SU-DHL-6 (cell line): Measurements from ENCODE around the gene WWOX.

ENCODE experiments used
- EZH2phosphoT487 ChIP-seq: fragments of 200-600 bp; sonication (generic), shearing (Covaris generic); conservative IDR thresholded peaks from 2 replicates; pipeline ENCODE4 v1.6.1; 2018; ENCODE audit warnings: mild to moderate bottlenecking, antibody characterized with exemption, low read length, moderate library complexity, mixed read lengths
- TF ChIP-seq, protein P1 (sequence below): fragments of 200-600 bp; sonication (generic); IDR thresholded peaks from one replicate; pipeline ENCODE4 v1.5.1; 2017; ENCODE audit warnings: antibody characterized with exemption, mild to moderate bottlenecking, low read length, moderate library complexity; ENCODE audit not compliant: insufficient read depth, poor library complexity, severe bottlenecking

DNA sequence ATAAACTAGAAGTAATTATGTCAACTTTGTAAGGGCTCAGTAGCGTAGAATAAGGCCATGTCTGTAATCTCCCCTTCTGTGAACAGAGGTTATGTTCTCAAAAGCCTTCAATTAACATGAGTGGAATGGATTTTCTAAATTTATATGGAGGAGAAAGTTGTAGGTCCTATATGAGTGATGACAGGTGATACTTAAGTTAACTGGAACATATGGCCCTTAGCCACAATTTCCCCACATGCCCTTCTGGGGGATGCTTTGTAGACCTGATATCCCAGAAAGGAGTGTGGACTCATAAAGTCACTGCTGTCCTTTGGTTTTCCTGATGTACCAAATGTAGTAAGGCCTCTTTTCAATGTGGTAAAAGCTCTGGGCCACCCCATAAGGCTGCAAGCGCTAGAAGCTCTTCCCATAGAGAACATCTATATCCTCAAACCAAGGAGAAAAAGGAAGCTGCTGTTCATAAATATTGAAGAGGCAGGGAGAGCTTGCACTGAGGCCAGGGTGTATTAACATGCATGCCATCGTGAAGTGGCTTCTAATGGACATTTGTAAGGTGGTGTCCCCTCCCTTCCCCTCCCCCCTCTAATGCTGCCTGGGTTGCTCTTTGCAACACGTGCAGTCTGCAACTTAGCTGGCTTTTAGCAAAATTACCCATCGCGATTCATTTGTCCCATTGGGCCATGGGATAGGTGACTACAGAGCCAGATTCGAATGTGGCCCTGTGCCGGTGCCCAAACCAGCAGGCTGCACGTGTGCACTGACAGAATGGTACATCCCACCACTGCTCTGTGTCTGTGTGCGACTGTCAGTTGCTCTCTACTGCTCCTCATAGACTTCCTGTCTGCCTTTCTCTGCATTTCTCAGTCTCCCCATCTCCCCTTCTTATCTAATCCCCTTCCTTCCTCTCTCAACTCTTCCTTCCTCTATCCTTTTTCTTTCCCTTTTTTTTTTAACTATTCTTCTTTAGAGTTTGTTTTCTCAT lies 269.0 kb downstream of the WWOX start:
- TF ChIP-seq, protein P1, sequence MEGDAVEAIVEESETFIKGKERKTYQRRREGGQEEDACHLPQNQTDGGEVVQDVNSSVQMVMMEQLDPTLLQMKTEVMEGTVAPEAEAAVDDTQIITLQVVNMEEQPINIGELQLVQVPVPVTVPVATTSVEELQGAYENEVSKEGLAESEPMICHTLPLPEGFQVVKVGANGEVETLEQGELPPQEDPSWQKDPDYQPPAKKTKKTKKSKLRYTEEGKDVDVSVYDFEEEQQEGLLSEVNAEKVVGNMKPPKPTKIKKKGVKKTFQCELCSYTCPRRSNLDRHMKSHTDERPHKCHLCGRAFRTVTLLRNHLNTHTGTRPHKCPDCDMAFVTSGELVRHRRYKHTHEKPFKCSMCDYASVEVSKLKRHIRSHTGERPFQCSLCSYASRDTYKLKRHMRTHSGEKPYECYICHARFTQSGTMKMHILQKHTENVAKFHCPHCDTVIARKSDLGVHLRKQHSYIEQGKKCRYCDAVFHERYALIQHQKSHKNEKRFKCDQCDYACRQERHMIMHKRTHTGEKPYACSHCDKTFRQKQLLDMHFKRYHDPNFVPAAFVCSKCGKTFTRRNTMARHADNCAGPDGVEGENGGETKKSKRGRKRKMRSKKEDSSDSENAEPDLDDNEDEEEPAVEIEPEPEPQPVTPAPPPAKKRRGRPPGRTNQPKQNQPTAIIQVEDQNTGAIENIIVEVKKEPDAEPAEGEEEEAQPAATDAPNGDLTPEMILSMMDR, result no peak
- TF ChIP-seq EZH2phosphoT487, result no peak
